HG03139 (cell line): ENCODE results near the gene HIVEP3.
"Not testable (repeated sequence)": the region's sequence is repeated elsewhere in the genome, so short reads cannot be mapped to it uniquely, and the experiment has no call there.

Source experiments
- ATAC-seq: cut with Tn5 transposase; IDR thresholded peaks from one replicate; pipeline ENCODE4 v1.9.1; 2021; ENCODE audit not compliant: unreplicated experiment

The HIVEP3 gene

GRCh38 chr1:41924911-41925310 lies 6.2 kb upstream of the HIVEP3 start:
- no peak for ATAC-seq

DNA sequence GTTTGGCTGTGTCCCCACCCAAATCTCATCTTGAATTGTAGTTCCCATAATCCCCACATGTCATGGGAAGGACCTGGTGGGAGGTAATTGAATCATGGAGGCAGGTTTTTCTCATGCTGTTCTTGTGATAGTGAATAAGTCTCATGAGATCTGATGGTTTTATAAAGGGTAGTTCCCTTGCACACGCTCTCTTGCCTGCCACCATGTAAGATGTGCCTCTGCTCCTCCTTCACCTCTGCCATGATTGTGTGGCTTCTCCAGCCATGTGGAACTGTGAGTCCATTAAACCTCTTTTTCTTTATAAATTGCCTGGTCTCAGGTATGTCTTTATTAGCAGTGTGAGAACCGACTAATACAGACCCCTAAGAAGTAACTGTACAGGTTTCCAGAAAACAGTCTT lies 2.5 kb upstream of the HIVEP3 start:
- ATAC-seq, result not testable (repeated sequence)

- ATAC-seq, result no peak
Observed at GRCh38 chr1:41920658-41921057, 1.9 kb upstream of the HIVEP3 start.

DNA sequence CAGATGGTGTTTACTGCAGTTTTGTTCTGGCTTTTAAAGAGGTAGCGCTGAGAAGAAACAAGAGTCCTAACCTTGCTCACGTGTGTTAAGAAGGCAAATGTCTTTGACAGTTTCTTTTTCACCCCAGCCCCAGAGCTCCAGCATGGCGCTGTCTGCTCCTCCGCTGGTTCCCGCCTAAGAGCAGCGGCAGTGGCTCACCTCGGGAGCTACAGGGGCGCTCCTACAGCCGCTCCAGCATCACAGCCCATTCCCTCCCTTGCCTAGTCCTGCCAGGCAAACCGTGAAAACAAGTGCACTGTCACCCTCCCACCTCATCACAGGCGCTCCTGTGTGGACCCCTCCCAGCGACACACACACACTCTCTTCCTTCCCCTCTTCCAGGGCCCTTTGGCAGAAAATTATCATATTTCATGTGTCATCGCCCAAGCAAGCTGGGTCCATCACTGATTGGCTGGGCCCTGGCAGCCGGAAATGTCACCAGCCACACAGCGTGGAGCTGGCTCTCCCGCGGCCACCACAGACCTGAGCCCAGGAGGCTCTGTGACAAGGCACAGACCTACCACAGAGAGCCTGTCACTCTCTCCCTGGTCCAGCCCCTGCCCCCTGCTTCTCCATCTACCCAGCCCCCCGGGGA lies 1.2 kb upstream of the HIVEP3 start:
- ATAC-seq, result peak; percentile 70

DNA sequence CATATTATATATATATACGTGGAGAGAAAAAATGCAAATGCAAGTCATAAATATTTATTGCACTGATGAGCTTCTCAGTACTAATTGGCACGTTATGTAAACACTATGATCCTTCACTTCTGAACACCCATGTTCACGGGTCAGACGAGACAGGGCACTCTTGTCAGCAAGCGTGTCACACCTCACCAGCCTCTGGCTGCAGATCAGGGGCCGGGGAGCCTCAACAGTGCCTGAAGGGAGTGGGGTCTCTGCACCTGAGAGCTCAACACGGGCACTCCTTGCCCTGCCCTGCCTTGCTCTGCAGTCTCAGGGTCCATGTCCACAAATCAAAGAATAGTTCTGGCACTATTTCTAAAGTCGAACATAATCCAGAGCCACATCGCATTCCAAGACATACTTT lies 409 bp upstream of the HIVEP3 start:
- ATAC-seq, result no peak

GRCh38 chr1:41917835-41918449 lies 780 bp downstream of the HIVEP3 start:
- ATAC-seq, result no peak

- no peak for ATAC-seq
Observed at GRCh38 chr1:41917076-41917475, 1.6 kb downstream of the HIVEP3 start.

DNA sequence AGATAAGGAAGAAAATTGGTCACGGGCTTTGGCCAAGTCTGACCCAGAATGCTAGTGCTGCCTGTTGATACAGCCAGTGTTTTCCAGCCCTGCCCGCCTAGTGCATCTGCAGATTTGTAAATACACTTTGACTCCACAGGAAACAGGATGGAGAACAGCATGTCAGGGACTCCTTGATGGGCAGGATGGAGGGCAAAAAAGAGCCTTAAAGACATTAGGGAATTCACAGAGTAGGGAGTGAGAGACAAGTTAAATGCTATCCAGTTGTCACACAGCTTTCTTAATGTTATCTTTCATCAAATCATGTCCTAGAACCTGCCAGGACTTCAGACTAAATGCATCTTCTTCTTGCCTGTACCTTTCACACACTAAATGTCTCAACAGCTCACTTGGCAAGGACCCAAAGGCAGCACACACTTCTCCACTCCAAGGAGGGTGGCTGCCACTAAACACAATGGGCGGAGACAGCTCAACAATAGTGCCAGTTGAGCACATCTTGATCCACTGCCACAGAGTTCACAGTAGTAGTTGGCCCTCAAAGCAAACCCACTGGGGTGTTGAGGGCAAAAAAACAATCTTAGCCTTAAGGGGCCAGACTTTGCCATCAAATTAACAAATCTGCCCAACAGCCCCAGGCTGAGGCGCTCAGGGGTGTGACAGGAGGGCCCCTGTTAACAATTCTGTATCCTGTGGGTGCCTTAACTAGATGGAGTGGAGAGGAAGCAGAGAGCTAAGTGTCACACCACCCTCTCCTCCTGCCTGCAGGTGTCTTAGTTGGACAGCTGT lies 2.7 kb downstream of the HIVEP3 start:
- ATAC-seq, result no peak

DNA sequence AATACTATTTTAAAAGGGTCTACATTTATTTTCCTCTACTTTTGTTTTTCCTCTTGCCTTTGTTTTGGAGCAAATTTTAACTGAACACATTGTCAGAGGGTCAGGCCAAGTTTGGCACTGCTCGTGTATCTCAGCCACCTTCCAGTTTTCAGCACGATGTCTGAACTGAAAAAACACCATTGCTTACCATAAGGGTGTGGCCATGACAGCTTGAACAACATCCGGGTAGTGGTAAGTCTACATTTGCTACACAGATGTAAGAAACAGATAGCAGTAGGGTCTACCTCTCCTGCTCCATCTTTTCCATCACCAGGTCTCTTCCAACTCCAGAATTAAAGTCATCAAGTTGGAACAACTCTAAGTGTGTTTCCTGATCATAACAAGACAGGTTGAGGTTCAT lies 4.2 kb downstream of the HIVEP3 start:
- ATAC-seq, result no peak

GRCh38 chr1:41913014-41913413 lies 5.7 kb downstream of the HIVEP3 start:
- no peak for ATAC-seq

GRCh38 chr1:41908288-41908895 lies 10.3 kb downstream of the HIVEP3 start:
- no peak for ATAC-seq

- no peak for ATAC-seq
Observed at GRCh38 chr1:41907446-41907845, 11.3 kb downstream of the HIVEP3 start.

- ATAC-seq, result no peak
Observed at GRCh38 chr1:41906943-41907342, 11.8 kb downstream of the HIVEP3 start.

- no peak for ATAC-seq
Observed at GRCh38 chr1:41905093-41905675, 13.5 kb downstream of the HIVEP3 start.

- ATAC-seq, result no peak
Observed at GRCh38 chr1:41902664-41903063, 16.1 kb downstream of the HIVEP3 start.

DNA sequence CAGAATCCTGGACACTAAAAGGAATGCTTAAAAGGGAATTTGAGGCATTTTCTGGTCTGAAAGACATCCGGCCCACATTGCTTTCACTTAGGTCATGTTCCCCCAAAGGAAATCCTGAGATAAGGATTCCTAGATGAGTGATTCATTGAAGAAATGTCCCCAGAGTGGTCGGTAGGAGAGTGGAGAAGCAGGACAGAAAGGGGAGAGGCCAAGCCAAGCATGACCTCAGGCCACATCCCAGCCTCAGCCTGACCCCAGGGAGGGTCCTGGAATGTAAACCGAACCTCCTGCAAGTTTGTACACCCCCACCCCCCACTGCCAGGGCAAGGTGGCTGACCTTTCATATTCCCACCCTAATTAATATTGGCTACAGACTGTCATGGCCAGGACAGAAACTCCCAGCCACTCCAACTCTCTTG lies 16.6 kb downstream of the HIVEP3 start:
- no peak for ATAC-seq

DNA sequence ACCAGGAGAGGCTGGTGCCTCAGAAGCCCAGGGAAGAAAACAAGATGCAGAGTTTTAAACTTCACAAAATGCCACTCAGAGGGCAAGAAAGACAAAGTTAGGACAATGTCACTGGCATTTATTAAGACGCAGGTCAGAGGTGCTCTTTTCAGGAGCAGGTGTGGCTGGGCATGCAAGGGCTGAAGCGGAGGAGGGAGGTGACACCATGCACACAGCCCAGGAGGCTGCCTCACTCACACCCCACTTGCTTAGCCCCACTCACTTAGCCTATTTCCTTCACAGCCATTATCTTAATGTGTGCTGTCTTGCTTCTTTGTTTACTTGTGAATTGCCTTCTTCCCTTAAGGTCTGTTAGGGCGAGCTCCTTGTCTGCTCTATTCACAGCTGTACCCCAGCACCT lies 17.2 kb downstream of the HIVEP3 start:
- ATAC-seq, result no peak

DNA sequence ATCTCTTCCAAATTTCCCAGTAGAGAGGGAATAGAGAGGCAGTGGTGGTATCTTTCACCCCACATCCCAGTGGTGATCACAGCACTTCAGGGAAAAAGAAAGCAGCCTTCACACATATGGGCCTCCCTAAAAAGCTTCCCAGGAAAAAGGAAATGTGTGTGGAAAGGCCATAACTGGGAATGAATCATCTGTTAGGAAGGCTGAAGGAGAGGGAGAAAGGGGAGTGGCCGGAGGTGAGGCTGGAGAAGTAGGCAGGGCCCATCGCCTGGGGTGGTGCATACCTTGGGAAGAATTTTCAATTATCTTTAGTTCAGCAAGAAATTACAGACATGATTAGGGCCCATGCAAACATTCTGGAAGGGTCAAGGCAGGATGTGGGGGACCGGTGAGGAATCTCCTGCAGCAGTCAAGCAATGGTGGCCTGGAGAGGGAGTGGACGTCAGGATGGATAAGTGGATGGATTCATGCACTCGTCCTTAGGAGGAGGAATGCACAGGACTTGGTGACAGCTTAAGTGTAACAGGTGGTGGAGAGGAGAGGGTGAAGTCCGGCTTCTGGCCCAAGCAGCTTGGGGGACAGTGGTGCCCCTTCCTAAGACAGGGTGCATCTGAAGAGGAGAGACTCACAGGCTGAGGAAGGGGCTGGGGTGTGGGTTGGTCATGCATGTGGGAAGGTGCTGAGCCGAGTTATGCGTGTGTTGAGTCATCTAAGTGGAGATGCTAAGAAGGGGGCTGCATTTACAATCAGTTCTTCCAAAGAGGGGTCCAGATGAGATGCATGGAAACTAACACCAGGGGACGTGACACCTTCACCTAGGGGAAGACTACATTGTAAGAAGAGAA lies 17.9 kb downstream of the HIVEP3 start:
- no peak for ATAC-seq

- no peak for ATAC-seq
Observed at GRCh38 chr1:41898191-41898713, 20.5 kb downstream of the HIVEP3 start.

GRCh38 chr1:41895552-41895951 lies 23.2 kb downstream of the HIVEP3 start:
- ATAC-seq, result no peak
